HL-60 (cell line): ENCODE measurements around the gene MCCC2.

Source experiments
- DNase-seq, 2 experiments: peaks; one replicate each; pipeline ENCODE4 v3.0.0-alpha.2; 2010 to 2020; ENCODE audit warnings: low read depth in 1 of 2, low spot score in 1 of 2
- H3K27ac ChIP-seq: fragments of 250-450 bp; sonication (Bioruptor Pico); replicated peaks from 2 replicates; pipeline ENCODE4 v1.5.1; 2020; ENCODE audit warnings: mild to moderate bottlenecking, moderate library complexity
- H3K27me3 ChIP-seq: fragments of 250-450 bp; sonication (Bioruptor Pico); 2 replicates; pipeline ENCODE4 v1.5.1; 2021; ENCODE audit warnings: mild to moderate bottlenecking, moderate library complexity; ENCODE audit not compliant: insufficient read depth, poor library complexity, severe bottlenecking
- H3K4me3 ChIP-seq: replicated peaks from 2 replicates; pipeline ENCODE4 v1.5.1; 2011; ENCODE audit warnings: mild to moderate bottlenecking, control low read depth, low read length; ENCODE audit not compliant: insufficient read depth
- GABPA ChIP-seq: IDR thresholded peaks from 2 replicates; pipeline ENCODE4 v1.6.1; 2012; ENCODE audit warnings: low read depth
- POLR2AphosphoS5 ChIP-seq: IDR thresholded peaks from 2 replicates; pipeline ENCODE4 v1.6.1; 2012; ENCODE audit warnings: low read depth
- SPI1 ChIP-seq: IDR thresholded peaks from 2 replicates; pipeline ENCODE4 v1.6.1; 2012; ENCODE audit warnings: low read depth, mild to moderate bottlenecking, borderline replicate concordance
- TF ChIP-seq, protein P1 (sequence below): IDR thresholded peaks from one replicate; pipeline ENCODE4 v1.5.1; 2011; ENCODE audit warnings: low read length, control low read depth, inconsistent platforms; ENCODE audit not compliant: insufficient read depth
- TF ChIP-seq, protein P2 (sequence below): IDR thresholded peaks from 2 replicates; pipeline ENCODE4 v1.6.1; 2012; ENCODE audit warnings: low read depth; ENCODE audit not compliant: insufficient replicate concordance

MCCC2 gene

DNA sequence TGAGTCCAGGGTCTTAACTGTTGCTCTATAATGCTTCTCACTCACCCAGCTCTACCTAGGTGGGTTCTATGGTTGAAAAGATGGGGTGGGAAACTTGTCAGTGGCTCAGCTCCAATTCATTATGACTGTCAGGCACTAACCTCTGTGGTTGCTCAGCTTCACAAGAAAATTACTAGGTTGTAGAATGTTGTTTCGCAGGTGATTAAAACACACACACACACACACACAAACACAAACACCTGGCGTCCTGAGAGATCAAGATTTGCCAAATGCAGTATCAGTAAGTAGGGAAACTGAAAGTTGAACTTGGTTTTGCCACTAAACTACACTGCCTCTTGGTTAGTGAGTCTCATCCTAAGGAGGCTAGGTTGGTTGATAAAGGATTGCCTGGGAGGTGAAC, 2.8 kb downstream of the MCCC2 start:
- Histone ChIP-seq H3K27ac (no peak overlapping the region), H3K4me3 (no peak overlapping the region), H3K27me3 (no peaks in the 10 kb centered on the region)
- TF ChIP-seq, protein P1, sequence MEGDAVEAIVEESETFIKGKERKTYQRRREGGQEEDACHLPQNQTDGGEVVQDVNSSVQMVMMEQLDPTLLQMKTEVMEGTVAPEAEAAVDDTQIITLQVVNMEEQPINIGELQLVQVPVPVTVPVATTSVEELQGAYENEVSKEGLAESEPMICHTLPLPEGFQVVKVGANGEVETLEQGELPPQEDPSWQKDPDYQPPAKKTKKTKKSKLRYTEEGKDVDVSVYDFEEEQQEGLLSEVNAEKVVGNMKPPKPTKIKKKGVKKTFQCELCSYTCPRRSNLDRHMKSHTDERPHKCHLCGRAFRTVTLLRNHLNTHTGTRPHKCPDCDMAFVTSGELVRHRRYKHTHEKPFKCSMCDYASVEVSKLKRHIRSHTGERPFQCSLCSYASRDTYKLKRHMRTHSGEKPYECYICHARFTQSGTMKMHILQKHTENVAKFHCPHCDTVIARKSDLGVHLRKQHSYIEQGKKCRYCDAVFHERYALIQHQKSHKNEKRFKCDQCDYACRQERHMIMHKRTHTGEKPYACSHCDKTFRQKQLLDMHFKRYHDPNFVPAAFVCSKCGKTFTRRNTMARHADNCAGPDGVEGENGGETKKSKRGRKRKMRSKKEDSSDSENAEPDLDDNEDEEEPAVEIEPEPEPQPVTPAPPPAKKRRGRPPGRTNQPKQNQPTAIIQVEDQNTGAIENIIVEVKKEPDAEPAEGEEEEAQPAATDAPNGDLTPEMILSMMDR, result no peak
- TF ChIP-seq GABPA (no peak), POLR2AphosphoS5 (no peak), SPI1 (no peak)
- TF ChIP-seq, protein P2, sequence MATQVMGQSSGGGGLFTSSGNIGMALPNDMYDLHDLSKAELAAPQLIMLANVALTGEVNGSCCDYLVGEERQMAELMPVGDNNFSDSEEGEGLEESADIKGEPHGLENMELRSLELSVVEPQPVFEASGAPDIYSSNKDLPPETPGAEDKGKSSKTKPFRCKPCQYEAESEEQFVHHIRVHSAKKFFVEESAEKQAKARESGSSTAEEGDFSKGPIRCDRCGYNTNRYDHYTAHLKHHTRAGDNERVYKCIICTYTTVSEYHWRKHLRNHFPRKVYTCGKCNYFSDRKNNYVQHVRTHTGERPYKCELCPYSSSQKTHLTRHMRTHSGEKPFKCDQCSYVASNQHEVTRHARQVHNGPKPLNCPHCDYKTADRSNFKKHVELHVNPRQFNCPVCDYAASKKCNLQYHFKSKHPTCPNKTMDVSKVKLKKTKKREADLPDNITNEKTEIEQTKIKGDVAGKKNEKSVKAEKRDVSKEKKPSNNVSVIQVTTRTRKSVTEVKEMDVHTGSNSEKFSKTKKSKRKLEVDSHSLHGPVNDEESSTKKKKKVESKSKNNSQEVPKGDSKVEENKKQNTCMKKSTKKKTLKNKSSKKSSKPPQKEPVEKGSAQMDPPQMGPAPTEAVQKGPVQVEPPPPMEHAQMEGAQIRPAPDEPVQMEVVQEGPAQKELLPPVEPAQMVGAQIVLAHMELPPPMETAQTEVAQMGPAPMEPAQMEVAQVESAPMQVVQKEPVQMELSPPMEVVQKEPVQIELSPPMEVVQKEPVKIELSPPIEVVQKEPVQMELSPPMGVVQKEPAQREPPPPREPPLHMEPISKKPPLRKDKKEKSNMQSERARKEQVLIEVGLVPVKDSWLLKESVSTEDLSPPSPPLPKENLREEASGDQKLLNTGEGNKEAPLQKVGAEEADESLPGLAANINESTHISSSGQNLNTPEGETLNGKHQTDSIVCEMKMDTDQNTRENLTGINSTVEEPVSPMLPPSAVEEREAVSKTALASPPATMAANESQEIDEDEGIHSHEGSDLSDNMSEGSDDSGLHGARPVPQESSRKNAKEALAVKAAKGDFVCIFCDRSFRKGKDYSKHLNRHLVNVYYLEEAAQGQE, result no peak
- DNase-seq, result no peak

DNA sequence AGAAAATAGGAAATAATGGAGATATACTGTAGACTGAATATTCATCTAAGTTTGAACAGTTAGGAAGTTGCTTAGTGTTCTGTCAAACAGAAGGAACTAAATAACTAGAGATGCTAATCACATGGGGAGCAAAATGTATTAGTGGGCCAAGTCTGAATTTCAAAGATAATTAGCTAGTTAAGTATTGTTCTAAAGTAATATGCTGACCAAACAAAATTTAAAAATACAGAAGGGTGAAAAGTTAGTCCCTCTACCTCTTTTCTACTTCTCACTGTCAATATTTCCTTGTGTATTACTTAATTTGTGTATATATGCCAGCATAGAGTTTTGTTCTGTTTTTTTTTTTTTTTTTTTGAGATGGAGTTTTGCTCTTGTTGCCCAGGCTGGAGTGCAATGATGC, 4.0 kb downstream of the MCCC2 start:
- H3K27me3 ChIP-seq, result no peaks in the 10 kb centered on the region
- no peak overlapping the region for H3K27ac ChIP-seq
- DNase-seq, result no peak
- no peak overlapping the region for H3K4me3 ChIP-seq
- TF ChIP-seq, protein P1, result no peak
- no peak for TF ChIP-seq POLR2AphosphoS5
- TF ChIP-seq SPI1, result no peak
- no peak for TF ChIP-seq GABPA
- TF ChIP-seq, protein P2, result no peak

DNA sequence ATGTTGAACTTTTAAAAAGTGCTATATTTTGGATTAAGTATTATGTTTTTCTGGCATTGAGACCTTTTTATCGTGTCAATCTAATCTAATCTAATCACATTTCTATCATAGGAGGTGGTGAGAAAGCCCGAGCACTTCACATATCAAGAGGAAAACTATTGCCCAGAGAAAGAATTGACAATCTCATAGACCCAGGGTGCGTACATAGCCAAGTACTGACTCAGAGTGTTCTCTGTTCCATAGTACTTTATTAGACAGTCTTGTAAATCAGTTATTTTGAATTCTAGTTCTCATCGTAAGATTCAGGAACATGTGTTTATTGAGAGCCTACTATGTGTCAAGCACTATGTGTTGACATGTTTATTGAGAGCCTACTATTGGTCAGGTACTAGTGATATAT, 9.0 kb downstream of the MCCC2 start:
- Histone ChIP-seq H3K4me3 (no peak overlapping the region), H3K27ac (no peak overlapping the region), H3K27me3 (no peaks in the 10 kb centered on the region)
- DNase-seq, result no peak
- TF ChIP-seq, protein P2, result no peak
- TF ChIP-seq, protein P1, result no peak
